ELF-1 (cell line): ENCODE results near the gene NAGS.
"Not testable (repeated sequence)": the region's sequence is repeated elsewhere in the genome, so short reads cannot be mapped to it uniquely, and the experiment has no call there.

ENCODE experiments used
- DNase-seq: peaks from one replicate; pipeline ENCODE4 v3.0.0-alpha.2; 2016; ENCODE audit warnings: low read depth, low spot score

NAGS gene

GRCh38 chr17:44004077-44004760 lies at the start of gene NAGS:
Gene NAGS, plus strand, starts transcription at chr17:44004622. Its CDS starts 42 bp downstream, at chr17:44004664.
- DNase-seq, result peak; percentile 12

- no peak for DNase-seq
Observed at GRCh38 chr17:43956222-43956621, 48.2 kb upstream of the NAGS start.

GRCh38 chr17:43958748-43959352 lies 45.6 kb upstream of the NAGS start:
- DNase-seq, result no peak

- DNase-seq, result not testable (repeated sequence)
Observed at GRCh38 chr17:43961292-43961691, 43.1 kb upstream of the NAGS start.

- no peak for DNase-seq
Observed at GRCh38 chr17:43961954-43962353, 42.5 kb upstream of the NAGS start.

GRCh38 chr17:43962479-43962878 lies 41.9 kb upstream of the NAGS start:
- no peak for DNase-seq

GRCh38 chr17:43966276-43966675 lies 38.1 kb upstream of the NAGS start:
- no peak for DNase-seq

- DNase-seq, result no peak
Observed at GRCh38 chr17:43967251-43967875, 37.1 kb upstream of the NAGS start.

GRCh38 chr17:43970366-43970765 lies 34.1 kb upstream of the NAGS start:
- no peak for DNase-seq

- DNase-seq, result not testable (repeated sequence)
Observed at GRCh38 chr17:43971436-43971835, 33.0 kb upstream of the NAGS start.

GRCh38 chr17:43972444-43973212 lies 31.8 kb upstream of the NAGS start:
- not testable (repeated sequence) for DNase-seq

- DNase-seq, result no peak
Observed at GRCh38 chr17:43974382-43975266, 29.8 kb upstream of the NAGS start.

GRCh38 chr17:43975898-43976297 lies 28.5 kb upstream of the NAGS start:
- DNase-seq, result no peak

GRCh38 chr17:43976963-43977837 lies 27.2 kb upstream of the NAGS start:
- no peak for DNase-seq

GRCh38 chr17:43978078-43978477 lies 26.3 kb upstream of the NAGS start:
- DNase-seq, result no peak

- DNase-seq, result no peak
Observed at GRCh38 chr17:43979011-43979410, 25.4 kb upstream of the NAGS start.

GRCh38 chr17:43979671-43980070 lies 24.8 kb upstream of the NAGS start:
- DNase-seq, result no peak

- DNase-seq, result no peak
Observed at GRCh38 chr17:43982171-43982570, 22.3 kb upstream of the NAGS start.

- no peak for DNase-seq
Observed at GRCh38 chr17:43983196-43983514, 21.3 kb upstream of the NAGS start.
